ENCODE data around the gene RNF168.
A peak's percentile ranks its signal among the peaks of the same experiment; 100 is the strongest.
"Not testable (repeated sequence)": the region's sequence is repeated elsewhere in the genome, so short reads cannot be mapped to it uniquely, and the experiment has no call there.

The RNF168 gene

DNA sequence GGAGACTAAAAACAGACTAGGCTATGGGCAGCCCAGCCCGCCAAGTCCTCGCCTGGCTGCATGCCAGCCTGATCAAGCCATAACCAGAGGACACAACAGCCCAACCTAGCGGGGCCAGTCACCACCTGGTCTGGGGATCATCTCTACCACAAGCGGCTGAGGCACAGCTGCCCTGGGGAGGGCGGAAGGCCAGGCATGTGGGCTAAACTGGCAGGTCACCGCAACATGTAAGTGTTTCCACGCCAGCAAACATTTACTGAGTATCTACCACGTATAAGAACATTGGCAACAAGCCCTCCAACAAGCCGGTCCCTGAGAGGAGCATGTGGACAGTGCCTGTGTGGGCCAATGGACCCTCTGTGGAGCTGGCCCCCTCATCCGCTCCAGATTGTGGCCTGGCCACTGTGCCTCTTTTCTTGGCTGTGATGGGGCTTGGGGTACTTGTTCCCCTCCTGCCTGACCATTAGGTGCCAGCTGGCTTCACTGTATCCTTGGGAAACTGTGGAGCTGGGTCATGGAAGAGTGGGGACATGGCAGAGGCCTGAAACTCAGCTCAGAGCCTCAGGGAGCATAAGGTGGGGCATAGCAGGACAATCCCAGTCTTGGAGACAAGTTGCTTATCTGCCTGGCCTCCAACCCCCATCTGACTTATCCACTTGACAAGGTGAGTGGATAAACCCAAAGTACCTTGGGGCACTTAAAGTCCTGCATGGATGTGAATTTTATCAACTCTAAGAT lies 80.4 kb downstream of the RNF168 start:
- TF ChIP-seq, protein P1, sequence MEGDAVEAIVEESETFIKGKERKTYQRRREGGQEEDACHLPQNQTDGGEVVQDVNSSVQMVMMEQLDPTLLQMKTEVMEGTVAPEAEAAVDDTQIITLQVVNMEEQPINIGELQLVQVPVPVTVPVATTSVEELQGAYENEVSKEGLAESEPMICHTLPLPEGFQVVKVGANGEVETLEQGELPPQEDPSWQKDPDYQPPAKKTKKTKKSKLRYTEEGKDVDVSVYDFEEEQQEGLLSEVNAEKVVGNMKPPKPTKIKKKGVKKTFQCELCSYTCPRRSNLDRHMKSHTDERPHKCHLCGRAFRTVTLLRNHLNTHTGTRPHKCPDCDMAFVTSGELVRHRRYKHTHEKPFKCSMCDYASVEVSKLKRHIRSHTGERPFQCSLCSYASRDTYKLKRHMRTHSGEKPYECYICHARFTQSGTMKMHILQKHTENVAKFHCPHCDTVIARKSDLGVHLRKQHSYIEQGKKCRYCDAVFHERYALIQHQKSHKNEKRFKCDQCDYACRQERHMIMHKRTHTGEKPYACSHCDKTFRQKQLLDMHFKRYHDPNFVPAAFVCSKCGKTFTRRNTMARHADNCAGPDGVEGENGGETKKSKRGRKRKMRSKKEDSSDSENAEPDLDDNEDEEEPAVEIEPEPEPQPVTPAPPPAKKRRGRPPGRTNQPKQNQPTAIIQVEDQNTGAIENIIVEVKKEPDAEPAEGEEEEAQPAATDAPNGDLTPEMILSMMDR (IDR thresholded peaks at IDR 0.05; ENCODE audit: low read depth, low read length): no peak
- H3K4me3 ChIP-seq (ENCODE audit: low read depth, low read length): no peak overlapping the region
- peak; percentile 15 for DNase-seq (ENCODE audit: low read depth, low spot score)
- in situ Hi-C loops (cut with HindIII; ENCODE audit: low sequenced_read_pairs): no loop called here

DNA sequence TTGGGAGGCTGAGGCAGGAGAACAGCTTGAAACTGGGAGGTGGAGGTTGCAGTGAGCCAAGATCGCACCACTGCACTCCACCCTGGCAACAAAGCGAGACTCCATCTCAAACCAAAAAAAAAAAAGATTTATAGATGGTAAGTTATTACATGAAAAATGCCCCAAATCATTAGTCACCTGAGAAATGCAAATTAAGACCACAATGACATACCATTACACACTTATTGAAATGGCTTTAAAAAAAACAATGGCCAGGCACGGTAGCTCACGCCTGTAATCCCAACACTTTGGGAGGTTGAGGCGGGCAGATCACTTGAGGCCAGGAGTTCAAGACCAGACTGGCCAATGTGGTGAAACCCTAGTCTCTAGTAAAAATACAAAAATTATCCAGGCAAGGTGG lies 81.9 kb downstream of the RNF168 start:
- in situ Hi-C loops (cut with HindIII; ENCODE audit: low sequenced_read_pairs); DNase-seq (ENCODE audit: low read depth, low spot score); H3K4me3 ChIP-seq (ENCODE audit: low read depth, low read length): not testable (repeated sequence)

DNA sequence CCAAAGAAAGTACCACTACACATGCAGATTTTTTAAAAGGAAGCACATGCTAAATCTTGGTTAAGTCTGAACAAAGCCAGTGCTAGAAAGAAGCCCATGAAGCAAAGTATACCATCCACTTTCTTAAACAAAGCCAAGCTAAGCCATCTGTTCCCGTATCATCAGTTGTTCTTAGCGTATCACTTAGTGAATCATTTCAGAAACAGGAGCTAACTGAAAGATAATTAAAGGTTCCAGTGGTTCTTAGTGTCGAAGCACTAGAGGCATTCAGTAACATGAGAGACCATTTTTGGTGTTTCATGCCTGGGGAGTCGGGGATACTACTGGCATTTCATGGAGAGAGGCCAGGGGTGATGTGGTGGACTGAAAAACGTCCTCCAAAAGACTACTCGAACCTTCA lies 84.2 kb downstream of the RNF168 start:
- in situ Hi-C loops (cut with HindIII; ENCODE audit: low sequenced_read_pairs): no loop called here
- H3K4me3 ChIP-seq (ENCODE audit: low read depth, low read length): no peak overlapping the region
- TF ChIP-seq, protein P1 (IDR thresholded peaks at IDR 0.05; ENCODE audit: low read depth, low read length): no peak
- DNase-seq (ENCODE audit: low read depth, low spot score): no peak
